ENCODE measurements around the gene PCA3. TPM values are rescaled to one million over a fixed set of nuclear protein-coding genes. Genes with fewer than 3 reads are reported as not detected.

Gene PCA3
- total RNA-seq, 1 experiment from 2014 or later: not detected

DNA sequence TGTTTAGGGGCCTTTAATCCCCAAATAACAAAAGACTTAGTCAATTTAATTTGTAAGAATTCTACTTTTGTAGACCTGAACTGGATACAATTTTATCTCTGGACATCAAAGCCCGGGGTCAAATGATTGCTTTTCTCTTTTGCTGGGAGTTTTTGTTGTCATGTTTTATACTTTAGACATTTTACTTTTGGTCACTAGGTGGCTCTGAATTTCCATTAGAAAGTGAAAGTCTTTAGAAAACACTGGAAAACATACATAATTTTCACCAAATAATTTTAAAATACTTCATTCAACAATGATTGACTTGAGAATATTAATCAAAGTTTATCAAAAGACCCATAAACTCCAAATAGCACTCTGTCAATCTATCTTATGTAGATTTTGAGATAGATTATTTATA lies 2.8 kb upstream of the PCA3 start:
- no TSS peak for BruUV-seq (replicated peaks)
- H3K36me3 Mint-ChIP-seq (ENCODE audit: insufficient read depth, unreplicated experiment): no peaks in the 10 kb centered on the region
- no peaks in the 10 kb centered on the region for H3K4me1 Mint-ChIP-seq (ENCODE audit: low read depth, unreplicated experiment)
- DNase-seq: no peak
- H3K4me3 Mint-ChIP-seq (ENCODE audit: low read depth, unreplicated experiment): no peak overlapping the region
- H3K27me3 Mint-ChIP-seq (ENCODE audit: unreplicated experiment): peaks cover 53% of the 10 kb centered on the region
- intact Hi-C loops (cut with micrococcal nuclease; ENCODE audit: unreplicated experiment): loop anchor here (5.0 kb wide), 1 partner anchor 391 kb away; no protein-coding TSS in a partner anchor
- CTCF ChIA-PET: interaction anchor here (0.5 kb wide), 1 partner anchor 696 kb away, joined by 3 read pairs; no protein-coding TSS in a partner anchor
- no peak overlapping the region for H3K27ac Mint-ChIP-seq (ENCODE audit: unreplicated experiment)
- TF ChIP-seq CTCF (IDR thresholded peaks at IDR 0.05; ENCODE audit: unreplicated experiment): no peak
- peaks cover 2% of the 10 kb centered on the region for H3K9me3 Mint-ChIP-seq (ENCODE audit: low read depth, unreplicated experiment)

- DNase-seq: no peak
- CTCF ChIA-PET: no interaction called here
- Mint-ChIP-seq H3K36me3 (ENCODE audit: insufficient read depth, unreplicated experiment) (no peaks in the 10 kb centered on the region), H3K27ac (ENCODE audit: unreplicated experiment) (no peak overlapping the region), H3K27me3 (ENCODE audit: unreplicated experiment) (peaks cover 54% of the 10 kb centered on the region), H3K4me1 (ENCODE audit: low read depth, unreplicated experiment) (no peaks in the 10 kb centered on the region), H3K9me3 (ENCODE audit: low read depth, unreplicated experiment) (peaks cover 2% of the 10 kb centered on the region), H3K4me3 (ENCODE audit: low read depth, unreplicated experiment) (no peak overlapping the region)
- no peak for TF ChIP-seq CTCF (IDR thresholded peaks at IDR 0.05; ENCODE audit: unreplicated experiment)
- intact Hi-C loops (cut with micrococcal nuclease; ENCODE audit: unreplicated experiment): no loop called here
- BruUV-seq (replicated peaks): no TSS peak
Observed at GRCh38 chr9:76766126-76766525, 1.9 kb downstream of the PCA3 start.

- intact Hi-C loops (cut with micrococcal nuclease; ENCODE audit: unreplicated experiment): no loop called here
- no TSS peak for BruUV-seq (replicated peaks)
- CTCF ChIA-PET: no interaction called here
- H3K4me3 Mint-ChIP-seq (ENCODE audit: low read depth, unreplicated experiment): no peak overlapping the region
- H3K27me3 Mint-ChIP-seq (ENCODE audit: unreplicated experiment): peaks cover 30% of the 10 kb centered on the region
- H3K9me3 Mint-ChIP-seq (ENCODE audit: low read depth, unreplicated experiment): no peaks in the 10 kb centered on the region
- no peak for DNase-seq
- no peak overlapping the region for H3K27ac Mint-ChIP-seq (ENCODE audit: unreplicated experiment)
- no peaks in the 10 kb centered on the region for H3K36me3 Mint-ChIP-seq (ENCODE audit: insufficient read depth, unreplicated experiment)
- no peak for TF ChIP-seq CTCF (IDR thresholded peaks at IDR 0.05; ENCODE audit: unreplicated experiment)
- no peaks in the 10 kb centered on the region for H3K4me1 Mint-ChIP-seq (ENCODE audit: low read depth, unreplicated experiment)
Observed at GRCh38 chr9:76772686-76773445, 8.6 kb downstream of the PCA3 start.

GRCh38 chr9:76784881-76785280 lies 20.6 kb downstream of the PCA3 start:
- Mint-ChIP-seq H3K27ac (ENCODE audit: unreplicated experiment) (no peak overlapping the region), H3K4me1 (ENCODE audit: low read depth, unreplicated experiment) (no peaks in the 10 kb centered on the region), H3K36me3 (ENCODE audit: insufficient read depth, unreplicated experiment) (no peaks in the 10 kb centered on the region), H3K4me3 (ENCODE audit: low read depth, unreplicated experiment) (no peak overlapping the region), H3K9me3 (ENCODE audit: low read depth, unreplicated experiment) (no peaks in the 10 kb centered on the region), H3K27me3 (ENCODE audit: unreplicated experiment) (peaks cover 54% of the 10 kb centered on the region)
- CTCF ChIA-PET: no interaction called here
- intact Hi-C loops (cut with micrococcal nuclease; ENCODE audit: unreplicated experiment): no loop called here
- no peak for DNase-seq
- no TSS peak for BruUV-seq (replicated peaks)
- no peak for TF ChIP-seq CTCF (IDR thresholded peaks at IDR 0.05; ENCODE audit: unreplicated experiment)

All from Calu3 (cell line).